ENCODE measurements around the gene MSMB.

- TF ChIP-seq CTCF (IDR thresholded peaks at IDR 0.05) (no peak), ZNF281 (CRISPR knock-in tag; IDR thresholded peaks at IDR 0.05) (no peak), TEAD4 (CRISPR knock-in tag; IDR thresholded peaks at IDR 0.05) (no peak), ELF4 (CRISPR knock-in tag; IDR thresholded peaks at IDR 0.05; ENCODE audit: low read depth) (no peak), EMX1 (CRISPR knock-in tag; IDR thresholded peaks at IDR 0.05) (no peak), ETV6 (CRISPR knock-in tag; IDR thresholded peaks at IDR 0.05) (no peak), JUN (CRISPR knock-in tag; IDR thresholded peaks at IDR 0.05) (no peak), RELA (CRISPR knock-in tag; IDR thresholded peaks at IDR 0.05; ENCODE audit: borderline replicate concordance) (no peak), ZNF138 (CRISPR knock-in tag; conservative IDR thresholded peaks at IDR 0.05) (no peak), MYBL2 (CRISPR knock-in tag; IDR thresholded peaks at IDR 0.05) (no peak)
Measured at GRCh38 chr10:46020344-46020657, 25.8 kb downstream of the MSMB start.
